LNCaP clone FGC (cell line): Measurements from ENCODE around the gene HARBI1.

ENCODE experiments used
- DNase-seq: peaks from one replicate; pipeline ENCODE4 v3.0.0-alpha.2; 2011; ENCODE audit warnings: low read depth
- H3K4me3 ChIP-seq: 2 replicates; pipeline ENCODE4 v1.5.1; 2011; ENCODE audit warnings: mild to moderate bottlenecking, low read depth, low read length, control low read depth
- TF ChIP-seq, protein P1 (sequence below): IDR thresholded peaks from 2 replicates; pipeline ENCODE4 v1.5.1; 2012; ENCODE audit warnings: mild to moderate bottlenecking; ENCODE audit not compliant: control insufficient read depth, insufficient read depth; ENCODE audit errors: extremely low read depth

The HARBI1 gene

DNA sequence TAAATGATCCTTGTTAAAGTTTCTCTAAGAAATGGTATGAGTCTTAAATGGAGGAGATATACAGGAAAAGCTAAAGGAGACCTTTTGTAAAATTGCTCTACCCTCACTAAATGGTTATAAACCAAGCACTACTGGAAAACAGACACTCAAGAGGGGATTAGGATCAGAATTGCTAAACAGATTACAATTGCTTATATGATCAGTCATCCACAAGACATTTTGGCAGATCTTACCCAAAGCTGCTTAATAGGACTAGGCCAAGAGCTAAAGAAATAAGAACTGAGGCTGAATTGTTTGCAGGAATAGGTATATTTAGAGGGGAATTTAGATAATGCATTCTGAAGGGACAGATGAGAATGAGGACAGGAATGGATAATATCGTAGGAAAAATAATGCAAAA is 9.5 kb downstream of the HARBI1 start:
- H3K4me3 ChIP-seq, result no peak overlapping the region
- no peak for DNase-seq
- TF ChIP-seq, protein P1, sequence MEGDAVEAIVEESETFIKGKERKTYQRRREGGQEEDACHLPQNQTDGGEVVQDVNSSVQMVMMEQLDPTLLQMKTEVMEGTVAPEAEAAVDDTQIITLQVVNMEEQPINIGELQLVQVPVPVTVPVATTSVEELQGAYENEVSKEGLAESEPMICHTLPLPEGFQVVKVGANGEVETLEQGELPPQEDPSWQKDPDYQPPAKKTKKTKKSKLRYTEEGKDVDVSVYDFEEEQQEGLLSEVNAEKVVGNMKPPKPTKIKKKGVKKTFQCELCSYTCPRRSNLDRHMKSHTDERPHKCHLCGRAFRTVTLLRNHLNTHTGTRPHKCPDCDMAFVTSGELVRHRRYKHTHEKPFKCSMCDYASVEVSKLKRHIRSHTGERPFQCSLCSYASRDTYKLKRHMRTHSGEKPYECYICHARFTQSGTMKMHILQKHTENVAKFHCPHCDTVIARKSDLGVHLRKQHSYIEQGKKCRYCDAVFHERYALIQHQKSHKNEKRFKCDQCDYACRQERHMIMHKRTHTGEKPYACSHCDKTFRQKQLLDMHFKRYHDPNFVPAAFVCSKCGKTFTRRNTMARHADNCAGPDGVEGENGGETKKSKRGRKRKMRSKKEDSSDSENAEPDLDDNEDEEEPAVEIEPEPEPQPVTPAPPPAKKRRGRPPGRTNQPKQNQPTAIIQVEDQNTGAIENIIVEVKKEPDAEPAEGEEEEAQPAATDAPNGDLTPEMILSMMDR, result no peak

DNA sequence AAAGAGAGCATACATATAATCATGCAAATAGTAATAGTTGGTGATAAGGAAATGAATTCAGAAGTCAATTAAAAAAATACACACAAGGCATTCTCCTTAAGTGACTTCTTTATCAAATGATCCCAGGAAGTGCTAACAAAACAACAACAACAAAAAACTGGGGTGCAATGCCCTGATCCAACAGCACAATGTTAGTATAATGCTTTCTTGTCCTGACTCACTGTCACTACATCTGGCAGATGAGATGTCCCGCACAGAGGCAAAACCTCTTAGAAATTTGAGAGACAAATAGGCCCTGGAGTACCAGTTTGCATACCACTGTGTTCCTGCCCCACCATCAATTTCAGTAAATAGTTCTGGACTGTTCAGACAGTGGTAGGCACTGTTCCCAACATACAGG is 12.2 kb downstream of the HARBI1 start:
- H3K4me3 ChIP-seq, result no peak overlapping the region
- DNase-seq, result no peak
- TF ChIP-seq, protein P1, result no peak

DNA sequence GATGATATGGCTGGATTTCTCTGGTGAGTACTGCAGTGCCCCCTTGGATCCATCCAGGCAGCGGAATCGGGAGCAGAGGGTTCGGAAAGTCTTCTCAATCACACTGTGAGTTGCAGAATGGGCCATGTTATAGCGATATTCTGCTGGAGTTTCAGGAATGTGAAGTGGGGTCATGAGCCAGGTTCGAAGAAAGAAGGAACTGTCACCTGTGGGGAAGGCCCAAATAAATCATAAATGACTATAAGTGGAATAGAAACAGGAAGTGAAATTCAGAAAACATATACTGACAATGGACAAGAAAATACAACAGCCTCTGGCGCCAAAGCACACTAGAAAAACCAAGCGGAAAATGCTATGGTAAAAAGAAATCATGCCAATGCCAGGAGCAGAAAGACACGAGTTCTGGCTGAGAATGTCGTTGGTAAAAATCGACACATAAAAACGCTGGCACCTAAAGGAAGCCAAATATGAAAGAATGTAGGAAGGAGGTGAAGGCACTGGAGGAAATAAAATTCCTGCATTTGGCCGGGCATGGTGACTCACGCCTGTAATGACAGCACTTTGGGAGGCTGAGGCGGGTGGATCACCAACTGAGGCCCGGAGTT is 13.2 kb downstream of the HARBI1 start:
- no peak for DNase-seq
- no peak overlapping the region for H3K4me3 ChIP-seq
- TF ChIP-seq, protein P1, result no peak

DNA sequence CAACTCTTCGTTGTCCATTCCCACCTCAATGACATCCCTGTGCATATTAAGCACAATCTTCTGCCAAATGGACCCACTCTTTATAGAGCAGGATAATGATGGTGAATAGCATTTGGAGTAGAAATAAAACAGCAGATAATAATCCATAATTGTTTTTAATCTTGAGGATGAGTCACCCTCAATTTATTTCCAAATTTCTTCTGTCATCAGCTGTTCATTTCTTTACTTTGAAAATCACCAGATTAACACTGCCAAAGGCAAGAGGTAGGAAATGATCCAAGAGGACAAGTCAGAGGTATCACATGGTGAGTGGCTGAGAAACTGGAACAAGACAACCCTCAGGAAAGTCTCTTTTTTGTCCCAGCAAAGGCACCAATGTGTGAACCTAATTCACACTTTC is 15.9 kb downstream of the HARBI1 start:
- no peak for DNase-seq
- H3K4me3 ChIP-seq, result no peak overlapping the region
- TF ChIP-seq, protein P1, result no peak

DNA sequence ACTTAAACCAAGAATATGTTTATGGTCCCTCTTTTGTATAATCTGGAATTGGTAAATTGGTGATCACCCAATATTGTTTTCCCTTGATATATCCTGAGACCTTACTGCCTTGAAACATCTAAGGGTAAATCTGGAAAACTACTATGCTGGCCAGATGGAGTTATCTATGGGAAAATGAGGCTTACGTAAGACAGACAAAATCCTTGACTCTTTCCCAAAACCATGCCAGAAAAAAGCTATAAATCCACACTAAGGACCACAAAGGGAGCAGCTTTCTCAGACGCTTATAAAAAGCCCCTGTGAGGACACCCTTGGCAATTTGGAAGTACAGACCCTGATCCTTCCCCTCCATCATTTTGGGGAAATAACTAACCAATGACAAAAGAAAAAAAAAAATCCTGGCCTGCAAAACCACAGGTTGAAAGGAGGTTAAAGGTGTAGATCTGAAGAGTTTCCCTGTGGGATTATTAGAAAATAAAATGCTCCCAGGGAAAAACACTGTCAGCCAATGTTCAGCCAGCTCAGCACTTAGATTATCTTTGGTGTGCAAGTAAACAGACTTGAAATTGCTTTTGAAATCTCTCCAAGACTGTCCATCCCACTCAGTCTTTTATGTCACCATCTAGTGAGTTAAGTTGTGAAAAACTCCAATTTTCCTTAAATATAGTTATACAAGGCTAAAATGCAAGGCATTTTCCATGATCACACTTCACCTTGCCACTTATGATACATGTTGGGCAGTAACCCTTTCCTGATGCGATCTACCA is 16.6 kb downstream of the HARBI1 start:
- no peak for DNase-seq
- TF ChIP-seq, protein P1, result no peak

DNA sequence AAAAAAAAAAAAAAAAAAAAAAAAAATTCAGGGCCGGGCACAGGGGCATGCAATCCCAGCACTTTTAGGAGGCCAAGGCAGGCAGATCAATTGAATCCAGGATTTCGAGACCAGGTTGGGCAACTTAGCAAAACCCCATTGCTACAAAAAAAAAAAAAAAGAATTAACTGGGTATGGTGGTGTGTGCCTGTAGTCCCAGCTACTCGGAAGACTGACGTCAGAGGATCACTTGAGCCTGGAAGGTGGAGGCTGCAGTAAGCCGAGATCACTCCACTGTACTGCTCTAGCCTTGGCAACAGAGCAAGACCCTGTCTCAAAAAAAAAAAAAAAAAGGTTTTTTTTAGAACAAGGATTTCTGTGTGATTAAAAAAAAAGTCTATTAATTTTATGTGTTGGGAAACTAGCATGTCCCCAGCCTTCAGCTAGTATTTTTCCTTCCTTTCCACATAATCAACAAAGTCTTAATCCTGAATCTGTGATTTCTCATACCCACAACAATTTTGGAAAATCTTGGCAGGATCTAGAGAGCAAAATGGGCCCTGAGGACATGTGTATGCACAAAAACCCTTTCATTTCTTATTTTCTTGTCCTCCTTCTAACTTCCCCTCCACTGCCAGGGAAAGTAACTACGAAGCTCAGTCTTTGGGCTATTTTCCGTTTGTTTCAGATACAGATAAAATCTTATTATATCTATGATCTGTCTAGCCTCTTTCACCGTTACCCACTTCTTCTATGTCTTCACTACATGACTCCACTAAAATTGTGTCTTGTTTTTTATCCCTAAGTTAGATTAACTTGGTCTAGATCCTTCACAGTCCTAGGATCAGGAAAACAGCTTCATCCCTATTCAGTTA is 17.5 kb downstream of the HARBI1 start:
- TF ChIP-seq, protein P1, result no peak
- H3K4me3 ChIP-seq, result no peak overlapping the region
- DNase-seq, result no peak

More for the DNA sequence above, 16.6 kb downstream of the HARBI1 start:
- H3K4me3 ChIP-seq, result no peak overlapping the region
